GM21529 (cell line): ENCODE results near the gene TNS2.

Experiments
- ATAC-seq: cut with Tn5 transposase; IDR thresholded peaks from one replicate; pipeline ENCODE4 v1.9.1; 2021; ENCODE audit not compliant: unreplicated experiment

Gene TNS2

GRCh38 chr12:53113136-53113705 lies 63.4 kb downstream of the TNS2 start:
- no peak for ATAC-seq

DNA sequence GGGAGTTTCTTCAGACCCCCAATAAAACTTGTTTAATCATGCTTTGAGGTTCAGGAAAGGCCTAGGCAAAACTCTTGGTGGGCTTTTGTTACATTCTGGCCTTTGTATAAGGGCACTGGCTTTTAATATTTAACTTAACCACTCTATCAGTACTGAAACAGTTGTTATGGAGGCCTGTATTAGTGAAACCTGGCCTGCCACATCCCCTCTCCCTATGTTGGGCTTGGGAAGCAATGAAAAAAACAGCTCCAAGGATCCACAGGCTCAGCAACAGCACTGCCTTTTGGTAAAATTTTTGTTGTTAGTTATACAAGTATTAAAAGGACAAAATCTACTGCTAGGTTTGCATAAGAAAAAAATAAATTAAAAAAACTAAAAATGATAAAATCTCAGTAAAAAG lies 64.1 kb downstream of the TNS2 start:
- no peak for ATAC-seq
